ENCODE measurements around the gene GALNT5. TPM values are rescaled to one million over a fixed set of nuclear protein-coding genes. Genes with fewer than 3 reads are reported as not detected.

Gene GALNT5
- total RNA-seq, 1 donor from 2014 or later, result 0.15 TPM

GRCh38 chr2:157362627-157363026 is 105.1 kb downstream of the GALNT5 start:
- DNase-seq (ENCODE audit: low spot score), result no peak

GRCh38 chr2:157363612-157364101 is 106.2 kb downstream of the GALNT5 start:
- no peak for ATAC-seq
- DNase-seq (ENCODE audit: low spot score), result no peak

More at GRCh38 chr2:157362627-157363026, 105.1 kb downstream of the GALNT5 start:
- no peak for ATAC-seq

Other genes with a start within 250 kb of the GALNT5 start
- not detected for gene ERMN, start 68.1 kb downstream of the GALNT5 start, total RNA-seq
- gene CYTIP, start 186.4 kb downstream of the GALNT5 start, total RNA-seq, result 1.1 TPM